ENCODE measurements around the gene STOML2.

The STOML2 gene

DNA sequence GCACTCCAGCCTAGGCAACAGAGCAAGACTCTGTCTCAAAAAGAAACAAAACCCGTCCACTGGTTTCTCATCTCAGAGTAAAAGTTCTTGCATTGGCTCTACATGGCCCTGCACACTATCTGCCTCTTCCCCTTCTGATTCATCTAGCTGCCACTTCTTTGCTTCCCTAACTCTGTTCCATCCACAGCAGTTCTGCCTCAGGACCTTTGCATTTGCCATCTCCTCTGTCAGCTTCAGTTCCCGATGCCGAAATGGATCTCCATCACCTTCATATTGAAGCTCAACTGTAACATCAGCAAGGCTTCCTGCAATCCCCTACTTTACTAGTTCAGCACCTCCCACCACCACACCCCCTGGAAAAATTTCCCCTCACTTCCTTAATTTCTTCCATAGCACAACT lies 5.4 kb downstream of the STOML2 start:
- Histone ChIP-seq H2BK120ac (ENCODE audit: insufficient read depth, low read length, poor library complexity) (no peak overlapping the region), H3K9me3 (ENCODE audit: insufficient read depth, low read depth, low read length) (no peaks in the 10 kb centered on the region), H3K14ac (ENCODE audit: low read length) (no peak overlapping the region), H4K8ac (ENCODE audit: low read depth, low read length) (no peak overlapping the region), H3K4me3 (ENCODE audit: low read depth, low read length) (no peak overlapping the region), H3K23ac (ENCODE audit: low read length) (no peak overlapping the region), H3K79me1 (ENCODE audit: low read length) (peaks cover 7% of the 10 kb centered on the region), H2BK12ac (ENCODE audit: low read length) (no peak overlapping the region), H3K4me1 (ENCODE audit: control insufficient read depth in 1 of 2, insufficient read depth in 2 of 2, low read length in 2 of 2) (peaks cover 8 to 10% of the 10 kb centered on the region in 2 experiments), H4K12ac (ENCODE audit: low read depth, low read length) (no peak overlapping the region), H3K27me3 (ENCODE audit: insufficient read depth, low read length) (no peaks in the 10 kb centered on the region), H2AK5ac (ENCODE audit: low read length) (no peak overlapping the region), H3K4me2 (ENCODE audit: low read length) (no peak overlapping the region), H3K79me2 (ENCODE audit: control insufficient read depth, insufficient read depth, low read length, poor library complexity) (peaks cover 4% of the 10 kb centered on the region), H3K9ac (ENCODE audit: low read length) (no peak overlapping the region), H3K36me3 (ENCODE audit: control insufficient read depth in 1 of 2, insufficient read depth in 2 of 2, low read length in 2 of 2) (peaks cover 22 to 30% of the 10 kb centered on the region in 2 experiments), H3K27ac (ENCODE audit: low read depth, low read length) (no peak overlapping the region), H2BK5ac (ENCODE audit: low read depth, low read length, poor library complexity) (no peak overlapping the region), H4K91ac (ENCODE audit: low read depth, low read length) (no peak overlapping the region), H3K18ac (ENCODE audit: low read length) (no peak overlapping the region), H2AFZ (ENCODE audit: insufficient read depth, low read length, poor library complexity) (no peak overlapping the region), H3K4ac (ENCODE audit: low read depth, low read length) (no peak overlapping the region)
- no peak for DNase-seq
- no CpG with 5 or more reads among the region's 3 CpGs for WGBS (ENCODE audit: extremely low coverage, insufficient coverage, insufficient read length)

DNA sequence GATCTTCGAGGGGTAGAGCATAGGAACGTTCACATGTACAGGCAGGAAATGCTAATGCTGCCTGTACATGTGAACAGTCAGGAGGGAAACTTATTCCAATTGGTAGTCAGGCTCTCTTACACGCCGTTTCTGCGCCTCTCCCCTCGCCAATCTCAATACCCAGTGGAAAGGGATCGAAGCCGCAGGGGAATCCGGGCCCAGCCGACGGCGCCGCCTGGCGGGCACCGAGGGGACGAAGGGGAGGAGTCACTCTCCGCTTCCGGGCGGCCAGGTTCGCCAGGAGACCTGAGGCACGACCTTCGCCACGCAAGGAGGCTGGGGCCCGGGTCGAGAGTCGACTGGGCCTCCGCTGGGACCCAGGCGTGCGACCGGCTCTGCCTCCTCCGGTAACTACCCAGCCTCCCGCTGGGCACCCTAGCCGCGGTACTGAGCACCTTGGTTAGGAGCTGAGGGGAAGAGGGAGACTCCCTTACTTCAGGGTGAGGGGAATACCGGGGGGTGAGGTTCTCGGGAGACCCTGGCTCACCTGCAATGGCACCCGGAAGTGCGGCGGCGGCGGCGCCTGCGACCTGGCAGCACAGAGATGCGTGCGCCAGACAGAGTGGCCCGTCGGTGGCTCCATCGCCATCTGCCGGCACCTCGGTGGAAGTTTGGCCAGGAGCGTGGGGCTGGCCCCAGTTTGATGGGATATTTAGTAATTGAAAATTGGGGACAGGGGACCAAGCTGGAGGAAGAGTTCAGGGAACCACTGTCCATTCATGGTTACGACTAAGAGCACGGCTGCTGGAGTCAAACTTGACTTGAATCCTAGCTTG lies 6.7 kb downstream of the STOML2 start, which contains the start of gene PIGO:
Gene PIGO (minus strand): TSS at position 557 of the 815 bp plus-strand sequence. CDS start 1,026 bp downstream, outside the sequence.
- Histone ChIP-seq H3K9ac (ENCODE audit: low read length) (peak within 1 kb of the TSS; percentile 96), H3K79me1 (ENCODE audit: low read length) (peaks cover 6% of the 10 kb centered on the region), H2BK12ac (ENCODE audit: low read length) (no peak within 1 kb of the TSS), H3K9me3 (ENCODE audit: insufficient read depth, low read depth, low read length) (no peaks in the 10 kb centered on the region), H3K79me2 (ENCODE audit: control insufficient read depth, insufficient read depth, low read length, poor library complexity) (peaks cover 2% of the 10 kb centered on the region), H3K27ac (ENCODE audit: low read depth, low read length) (peak within 1 kb of the TSS; percentile 97), H2BK5ac (ENCODE audit: low read depth, low read length, poor library complexity) (peak within 1 kb of the TSS; percentile 98), H3K36me3 (ENCODE audit: control insufficient read depth in 1 of 2, insufficient read depth in 2 of 2, low read length in 2 of 2) (peaks cover 31 to 39% of the 10 kb centered on the region in 2 experiments), H3K4ac (ENCODE audit: low read depth, low read length) (peak within 1 kb of the TSS; percentile 91), H3K23ac (ENCODE audit: low read length) (no peak within 1 kb of the TSS), H4K8ac (ENCODE audit: low read depth, low read length) (peak within 1 kb of the TSS; percentile 100), H2BK120ac (ENCODE audit: insufficient read depth, low read length, poor library complexity) (peak within 1 kb of the TSS; percentile 98), H4K91ac (ENCODE audit: low read depth, low read length) (peak within 1 kb of the TSS; percentile 99), H3K18ac (ENCODE audit: low read length) (peak within 1 kb of the TSS; percentile 98), H3K27me3 (ENCODE audit: insufficient read depth, low read length) (no peaks in the 10 kb centered on the region), H4K12ac (ENCODE audit: low read depth, low read length) (peak within 1 kb of the TSS; percentile 100), H2AFZ (ENCODE audit: insufficient read depth, low read length, poor library complexity) (peak within 1 kb of the TSS; percentile 99), H3K4me2 (ENCODE audit: low read length) (peak within 1 kb of the TSS; percentile 66), H2AK5ac (ENCODE audit: low read length) (peak within 1 kb of the TSS; percentile 92), H3K4me3 (ENCODE audit: low read depth, low read length) (peak within 1 kb of the TSS; percentile 90), H3K4me1 (ENCODE audit: control insufficient read depth in 1 of 2, insufficient read depth in 2 of 2, low read length in 2 of 2) (peaks cover 2 to 3% of the 10 kb centered on the region in 2 experiments), H3K14ac (ENCODE audit: low read length) (peak within 1 kb of the TSS; percentile 99)
- WGBS (ENCODE audit: extremely low coverage, insufficient coverage, insufficient read length), result no CpG with 5 or more reads among the region's 53 CpGs
- DNase-seq, result peak; percentile 89 to 95

DNA sequence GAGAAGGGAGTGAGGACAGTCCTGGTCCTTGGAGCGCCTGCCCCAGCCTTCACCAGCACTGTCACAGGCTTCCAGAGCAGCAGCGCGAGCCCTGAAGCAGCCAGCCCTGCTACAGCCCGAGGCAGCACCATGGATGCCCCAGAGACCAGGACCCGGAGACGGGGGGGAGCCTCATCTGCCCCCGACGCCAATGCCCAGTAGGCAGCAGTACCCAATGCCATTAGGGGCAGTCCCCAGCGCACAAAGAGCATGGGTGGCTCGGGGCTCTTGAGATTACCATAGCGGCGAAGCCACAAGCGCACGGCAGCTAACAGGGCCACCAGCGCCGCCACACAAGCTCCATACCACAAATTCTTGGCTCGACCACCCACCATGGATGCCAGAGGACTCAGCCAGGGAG lies 11.4 kb downstream of the STOML2 start:
- H3K79me1 ChIP-seq (ENCODE audit: low read length), result peaks cover 6% of the 10 kb centered on the region
- H4K12ac ChIP-seq (ENCODE audit: low read depth, low read length), result no peak overlapping the region
- H3K4me2 ChIP-seq (ENCODE audit: low read length), result no peak overlapping the region
- H4K8ac ChIP-seq (ENCODE audit: low read depth, low read length), result no peak overlapping the region
- no peak overlapping the region for H3K4me3 ChIP-seq (ENCODE audit: low read depth, low read length)
- no peak overlapping the region for H2BK12ac ChIP-seq (ENCODE audit: low read length)
- H4K91ac ChIP-seq (ENCODE audit: low read depth, low read length), result no peak overlapping the region
- no peaks in the 10 kb centered on the region for H3K27me3 ChIP-seq (ENCODE audit: insufficient read depth, low read length)
- H2BK5ac ChIP-seq (ENCODE audit: low read depth, low read length, poor library complexity), result no peak overlapping the region
- no peak overlapping the region for H3K14ac ChIP-seq (ENCODE audit: low read length)
- H3K23ac ChIP-seq (ENCODE audit: low read length), result no peak overlapping the region
- no CpG with 5 or more reads among the region's 17 CpGs for WGBS (ENCODE audit: extremely low coverage, insufficient coverage, insufficient read length)
- H2BK120ac ChIP-seq (ENCODE audit: insufficient read depth, low read length, poor library complexity), result no peak overlapping the region
- H3K4ac ChIP-seq (ENCODE audit: low read depth, low read length), result no peak overlapping the region
- no peaks in the 10 kb centered on the region for H3K9me3 ChIP-seq (ENCODE audit: insufficient read depth, low read depth, low read length)
- H3K79me2 ChIP-seq (ENCODE audit: control insufficient read depth, insufficient read depth, low read length, poor library complexity), result peaks cover 2% of the 10 kb centered on the region
- H2AK5ac ChIP-seq (ENCODE audit: low read length), result no peak overlapping the region
- H3K9ac ChIP-seq (ENCODE audit: low read length), result no peak overlapping the region
- H2AFZ ChIP-seq (ENCODE audit: insufficient read depth, low read length, poor library complexity), result no peak overlapping the region
- no peak overlapping the region for H3K27ac ChIP-seq (ENCODE audit: low read depth, low read length)
- no peak for DNase-seq
- H3K4me1 ChIP-seq (ENCODE audit: control insufficient read depth in 1 of 2, insufficient read depth in 2 of 2, low read length in 2 of 2), result peaks cover 2 to 3% of the 10 kb centered on the region in 2 experiments
- H3K36me3 ChIP-seq (ENCODE audit: control insufficient read depth in 1 of 2, insufficient read depth in 2 of 2, low read length in 2 of 2), result peaks cover 38 to 53% of the 10 kb centered on the region in 2 experiments
- no peak overlapping the region for H3K18ac ChIP-seq (ENCODE audit: low read length)

DNA sequence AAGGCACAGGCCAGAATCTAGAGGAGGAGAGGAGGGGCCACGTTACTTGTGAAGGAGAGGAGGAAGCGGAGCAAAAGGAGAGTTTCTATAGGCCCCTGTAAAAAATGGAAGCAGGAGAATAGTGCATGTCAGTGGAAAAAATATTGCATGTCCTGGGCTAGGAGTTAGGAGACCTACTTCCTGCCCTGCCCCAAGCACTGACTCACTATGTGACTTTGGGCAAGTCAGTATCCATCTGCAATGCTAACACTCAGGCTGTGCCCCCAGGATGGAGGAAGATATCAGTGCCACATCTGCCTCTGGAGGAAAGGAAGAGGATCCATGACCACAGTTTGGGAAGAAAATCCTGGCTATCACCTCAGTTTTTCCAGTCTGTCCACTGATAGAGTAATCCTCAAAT lies 13.5 kb downstream of the STOML2 start:
- H3K27ac ChIP-seq (ENCODE audit: low read depth, low read length), result no peak overlapping the region
- no CpG with 5 or more reads among the region's 2 CpGs for WGBS (ENCODE audit: extremely low coverage, insufficient coverage, insufficient read length)

More for the DNA sequence above, 13.5 kb downstream of the STOML2 start:
- Histone ChIP-seq H3K23ac (ENCODE audit: low read length) (no peak overlapping the region), H3K4me1 (ENCODE audit: control insufficient read depth in 1 of 2, insufficient read depth in 2 of 2, low read length in 2 of 2) (no peaks in the 10 kb centered on the region), H2BK120ac (ENCODE audit: insufficient read depth, low read length, poor library complexity) (no peak overlapping the region), H3K9ac (ENCODE audit: low read length) (no peak overlapping the region), H3K27me3 (ENCODE audit: insufficient read depth, low read length) (no peaks in the 10 kb centered on the region), H4K8ac (ENCODE audit: low read depth, low read length) (no peak overlapping the region), H3K9me3 (ENCODE audit: insufficient read depth, low read depth, low read length) (no peaks in the 10 kb centered on the region), H3K4me3 (ENCODE audit: low read depth, low read length) (no peak overlapping the region), H3K18ac (ENCODE audit: low read length) (no peak overlapping the region), H3K4me2 (ENCODE audit: low read length) (no peak overlapping the region), H3K79me1 (ENCODE audit: low read length) (no peaks in the 10 kb centered on the region), H4K12ac (ENCODE audit: low read depth, low read length) (no peak overlapping the region), H2AK5ac (ENCODE audit: low read length) (no peak overlapping the region), H3K36me3 (ENCODE audit: control insufficient read depth in 1 of 2, insufficient read depth in 2 of 2, low read length in 2 of 2) (peaks cover 38 to 53% of the 10 kb centered on the region in 2 experiments), H3K14ac (ENCODE audit: low read length) (no peak overlapping the region), H2BK5ac (ENCODE audit: low read depth, low read length, poor library complexity) (no peak overlapping the region), H2AFZ (ENCODE audit: insufficient read depth, low read length, poor library complexity) (no peak overlapping the region), H3K4ac (ENCODE audit: low read depth, low read length) (no peak overlapping the region), H3K79me2 (ENCODE audit: control insufficient read depth, insufficient read depth, low read length, poor library complexity) (no peaks in the 10 kb centered on the region), H2BK12ac (ENCODE audit: low read length) (no peak overlapping the region), H4K91ac (ENCODE audit: low read depth, low read length) (no peak overlapping the region)
- no peak for DNase-seq

Data from trophoblast cell (in vitro differentiated cells and primary cell).